Fibroblast of peridontal ligament (primary cell): ENCODE results near the gene PARN.
"Not testable (repeated sequence)": the region's sequence is repeated elsewhere in the genome, so short reads cannot be mapped to it uniquely, and the experiment has no call there.

Experiments used
- DNase-seq: peaks from one replicate; pipeline ENCODE4 v3.0.0-alpha.2; 2010; ENCODE audit errors: extremely low read depth

The PARN gene

GRCh38 chr16:14437426-14437825 is 192.6 kb downstream of the PARN start:
- no peak for DNase-seq

GRCh38 chr16:14436401-14436955 is 193.6 kb downstream of the PARN start:
- no peak for DNase-seq

DNA sequence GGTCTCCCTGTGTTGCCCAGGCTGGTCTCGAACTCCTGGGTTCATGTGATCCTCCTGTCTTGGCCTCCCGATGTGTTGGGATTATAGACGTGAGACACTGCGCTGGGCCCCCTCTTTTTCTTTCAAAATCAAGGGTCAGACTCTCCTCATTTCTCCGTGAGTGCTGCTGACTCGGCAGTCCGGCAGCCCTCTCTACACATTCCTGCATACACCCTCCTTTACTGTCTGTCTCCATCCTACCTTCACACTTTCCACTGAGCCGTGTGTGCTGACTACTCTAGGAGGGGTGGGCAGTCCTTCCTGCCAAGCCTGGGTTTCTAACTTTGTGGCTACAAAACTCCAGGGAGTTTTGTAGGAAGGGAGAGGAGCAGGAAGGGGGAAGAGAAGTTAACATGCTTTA is 195.2 kb downstream of the PARN start:
- no peak for DNase-seq

- not testable (repeated sequence) for DNase-seq
Measured at GRCh38 chr16:14428971-14429637, 201.0 kb downstream of the PARN start.

GRCh38 chr16:14428043-14428442 is 202.0 kb downstream of the PARN start:
- DNase-seq = no peak

DNA sequence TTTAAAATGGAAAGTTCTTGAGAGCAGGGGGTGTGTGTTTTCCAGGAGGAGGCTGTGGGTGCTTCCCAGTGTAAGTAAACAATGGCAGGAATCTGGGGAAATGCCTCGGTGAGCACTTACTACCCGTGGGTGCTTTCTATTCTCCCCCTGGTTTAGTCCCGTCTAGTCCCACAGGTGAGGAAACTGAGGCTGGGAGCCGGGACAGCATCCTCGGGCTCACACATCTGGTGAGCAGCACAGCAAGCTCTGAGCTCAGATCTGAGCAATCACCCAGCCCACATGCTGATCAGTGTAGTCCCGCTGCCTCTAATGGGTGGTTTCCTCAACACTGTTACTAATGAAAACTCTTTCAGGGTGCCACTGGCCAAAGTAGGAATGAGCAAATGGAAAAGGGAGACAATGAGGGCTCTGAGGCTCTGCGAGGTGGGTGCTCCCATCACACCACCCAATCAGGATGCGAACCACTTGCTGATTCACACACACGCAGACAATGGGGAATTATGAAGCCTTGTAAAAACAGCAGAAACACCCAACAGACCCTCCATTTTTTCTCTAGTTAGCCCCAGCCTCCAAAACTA is 202.6 kb downstream of the PARN start:
- no peak for DNase-seq

GRCh38 chr16:14424595-14424994 is 205.5 kb downstream of the PARN start:
- DNase-seq = no peak

- no peak for DNase-seq
Measured at GRCh38 chr16:14423344-14423743, 206.7 kb downstream of the PARN start.

DNA sequence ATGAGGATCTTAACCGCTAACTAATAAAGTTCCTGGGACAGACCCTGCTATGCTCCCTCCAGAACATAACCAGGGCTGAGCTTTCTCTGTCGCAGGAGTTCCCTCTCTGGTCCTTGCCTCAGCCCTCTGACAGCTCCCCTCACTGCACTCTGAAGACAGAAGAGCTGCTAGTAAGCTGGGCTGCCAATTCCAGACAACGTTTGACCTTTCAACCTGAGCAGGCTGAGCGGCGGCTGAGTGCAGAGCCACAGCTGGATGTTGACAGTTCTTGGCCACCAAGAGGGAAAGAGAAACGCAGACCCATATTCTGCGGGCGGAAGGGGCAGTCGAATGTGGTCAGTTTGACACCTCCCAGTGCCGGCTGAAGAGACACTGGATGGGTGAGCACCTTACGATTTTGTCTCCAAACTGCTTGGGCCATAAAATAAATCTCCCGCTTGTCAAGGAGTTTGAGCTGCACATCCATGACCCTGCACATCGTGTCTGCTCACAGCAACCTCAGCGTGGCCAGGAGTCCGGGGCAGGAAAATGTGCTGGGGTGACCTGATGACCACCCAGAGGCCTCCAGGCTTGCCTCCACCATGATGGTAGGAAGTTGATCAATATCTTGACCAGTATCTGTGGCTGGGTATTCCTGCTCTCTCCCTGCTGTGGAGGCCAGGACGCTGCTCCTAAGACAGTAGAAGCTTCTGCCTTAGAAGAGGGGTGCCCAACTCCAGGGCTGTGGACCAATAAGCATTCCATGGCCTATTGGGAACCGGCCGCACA is 209.2 kb downstream of the PARN start:
- no peak for DNase-seq

GRCh38 chr16:14420243-14420642 is 209.8 kb downstream of the PARN start:
- not testable (repeated sequence) for DNase-seq

GRCh38 chr16:14419817-14420216 is 210.2 kb downstream of the PARN start:
- DNase-seq = no peak

GRCh38 chr16:14418795-14419225 is 211.2 kb downstream of the PARN start:
- no peak for DNase-seq

DNA sequence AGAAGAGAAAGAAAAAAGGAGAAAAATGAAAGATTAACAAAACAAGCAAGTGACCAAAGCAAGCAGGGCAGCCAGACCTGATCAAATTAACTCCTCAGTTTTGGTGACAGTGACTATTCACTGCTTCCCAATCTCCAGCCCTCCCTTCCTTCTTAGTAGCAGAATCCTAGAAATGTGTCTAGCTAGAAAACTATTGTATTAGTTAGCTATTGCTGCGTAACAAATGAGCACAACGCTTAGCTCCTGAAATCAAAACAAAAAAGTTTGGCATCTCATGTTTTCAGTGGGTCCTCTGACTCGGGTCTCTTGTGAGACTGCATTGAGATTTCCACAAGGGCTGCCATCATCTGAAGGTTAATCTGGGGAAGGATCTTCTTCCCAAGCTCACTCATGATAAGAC is 213.9 kb downstream of the PARN start:
- no peak for DNase-seq

GRCh38 chr16:14415291-14415690 is 214.8 kb downstream of the PARN start:
- DNase-seq = no peak

GRCh38 chr16:14409563-14409962 is 220.5 kb downstream of the PARN start:
- peak; percentile 97 for DNase-seq

GRCh38 chr16:14407786-14408399 is 222.2 kb downstream of the PARN start:
- no peak for DNase-seq

DNA sequence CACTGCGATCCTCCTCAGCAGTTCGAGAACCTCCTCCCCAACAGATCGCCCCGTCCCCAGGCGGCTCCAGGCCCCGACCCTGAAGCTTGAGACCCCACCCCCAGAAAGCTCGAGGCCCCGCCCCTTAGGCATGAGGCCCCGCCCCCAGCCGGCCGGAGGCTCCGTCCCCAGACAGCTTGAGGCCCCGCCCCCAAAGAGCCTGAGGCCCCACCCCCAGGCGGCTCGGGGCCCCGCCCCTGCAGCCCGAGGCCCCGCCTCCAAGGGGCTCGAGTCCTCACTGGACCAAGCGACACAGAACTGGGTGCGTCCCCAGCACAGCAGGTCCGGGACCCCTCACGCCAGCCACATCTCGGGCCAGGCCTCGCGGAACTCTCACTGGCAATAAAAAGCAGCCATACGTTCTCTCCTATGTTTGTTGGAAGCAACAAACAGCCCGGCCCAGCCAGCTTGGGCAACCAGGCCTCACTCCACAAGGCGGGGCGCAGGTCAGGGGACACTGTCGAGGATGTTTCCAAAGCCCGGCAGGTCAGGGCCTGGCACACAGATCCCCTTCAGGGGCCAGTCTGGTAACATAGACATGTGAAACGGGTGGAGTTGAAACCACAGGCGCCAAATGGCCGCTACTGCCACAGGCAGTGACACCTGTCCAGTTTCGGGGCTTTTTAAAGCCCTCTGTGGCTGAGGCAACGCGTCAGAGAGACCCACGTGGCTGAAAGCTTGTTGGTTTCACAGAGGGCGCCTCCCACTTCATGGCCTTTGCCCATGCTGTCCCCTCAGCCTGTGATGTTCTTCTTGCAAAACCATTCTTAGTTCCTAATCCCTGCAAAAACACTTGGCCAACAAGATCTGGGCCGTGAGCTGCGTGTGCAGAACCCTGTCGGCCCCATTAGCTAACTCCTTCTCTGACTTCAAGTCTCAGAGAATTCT is 224.2 kb downstream of the PARN start:
- DNase-seq = no peak

- not testable (repeated sequence) for DNase-seq
Measured at GRCh38 chr16:14403001-14403389, 227.1 kb downstream of the PARN start.

- not testable (repeated sequence) for DNase-seq
Measured at GRCh38 chr16:14402114-14403000, 227.7 kb downstream of the PARN start.

- peak; percentile 39 for DNase-seq
Measured at GRCh38 chr16:14401711-14402061, 228.4 kb downstream of the PARN start.
